ENCODE data around the gene TMEM121.

The TMEM121 gene

GRCh38 chr14:105499256-105500035 lies 26.9 kb upstream of the TMEM121 start:
- TF ChIP-seq TAF1 (IDR thresholded peaks at IDR 0.05; ENCODE audit: borderline replicate concordance, insufficient read depth, low read length) (no peak), FOXP2 (optimal IDR thresholded peaks at IDR 0.05; ENCODE audit: borderline replicate concordance, extremely low read depth, extremely low read length, insufficient read depth) (no peak), POLR2AphosphoS5 (IDR thresholded peaks at IDR 0.05; ENCODE audit: low read depth, low read length) (no peak), SIN3A (IDR thresholded peaks at IDR 0.05; ENCODE audit: borderline replicate concordance, insufficient read depth, low read length) (no peak), REST (IDR thresholded peaks at IDR 0.05; ENCODE audit: insufficient read depth in 1 of 2, low read depth in 2 of 2, low read length in 2 of 2) (no peak)

- no peak for TF ChIP-seq FOXP2 (optimal IDR thresholded peaks at IDR 0.05; ENCODE audit: borderline replicate concordance, extremely low read depth, extremely low read length, insufficient read depth)
- TF ChIP-seq REST (IDR thresholded peaks at IDR 0.05; ENCODE audit: insufficient read depth in 1 of 2, low read depth in 2 of 2, low read length in 2 of 2) = no peak
- TF ChIP-seq TAF1 (IDR thresholded peaks at IDR 0.05; ENCODE audit: borderline replicate concordance, insufficient read depth, low read length) = no peak
- no peak for TF ChIP-seq SIN3A (IDR thresholded peaks at IDR 0.05; ENCODE audit: borderline replicate concordance, insufficient read depth, low read length)
- no peak for TF ChIP-seq POLR2AphosphoS5 (IDR thresholded peaks at IDR 0.05; ENCODE audit: low read depth, low read length)
These were observed 26.2 kb upstream of the TMEM121 start for GRCh38 chr14:105500036-105500725.

- TF ChIP-seq REST (IDR thresholded peaks at IDR 0.05; ENCODE audit: insufficient read depth in 1 of 2, low read depth in 2 of 2, low read length in 2 of 2) (no peak), TAF1 (IDR thresholded peaks at IDR 0.05; ENCODE audit: borderline replicate concordance, insufficient read depth, low read length) (no peak), FOXP2 (optimal IDR thresholded peaks at IDR 0.05; ENCODE audit: borderline replicate concordance, extremely low read depth, extremely low read length, insufficient read depth) (no peak), POLR2AphosphoS5 (IDR thresholded peaks at IDR 0.05; ENCODE audit: low read depth, low read length) (no peak), SIN3A (IDR thresholded peaks at IDR 0.05; ENCODE audit: borderline replicate concordance, insufficient read depth, low read length) (no peak)
These were observed 25.7 kb upstream of the TMEM121 start for GRCh38 chr14:105500726-105501101.

GRCh38 chr14:105501504-105502291 lies 24.7 kb upstream of the TMEM121 start:
- TF ChIP-seq FOXP2 (optimal IDR thresholded peaks at IDR 0.05; ENCODE audit: borderline replicate concordance, extremely low read depth, extremely low read length, insufficient read depth) (no peak), POLR2AphosphoS5 (IDR thresholded peaks at IDR 0.05; ENCODE audit: low read depth, low read length) (no peak), SIN3A (IDR thresholded peaks at IDR 0.05; ENCODE audit: borderline replicate concordance, insufficient read depth, low read length) (no peak), TAF1 (IDR thresholded peaks at IDR 0.05; ENCODE audit: borderline replicate concordance, insufficient read depth, low read length) (no peak), REST (IDR thresholded peaks at IDR 0.05; ENCODE audit: insufficient read depth in 1 of 2, low read depth in 2 of 2, low read length in 2 of 2) (no peak)

Data from PFSK-1 (cell line).